MG63 (cell line): ENCODE data around the gene TBC1D1. TPM values are rescaled to one million over a fixed set of nuclear protein-coding genes. Genes with fewer than 3 reads are reported as not detected.
A peak's percentile ranks its signal among the peaks of the same experiment; 100 is the strongest.

Source experiments
- DNase-seq: peaks from one replicate; pipeline ENCODE4 v3.0.0-alpha.2; 2020
- H3K27me3 ChIP-seq: fragments of 250-450 bp; sonication (Bioruptor Pico); 2 replicates; pipeline ENCODE4 v1.5.1; 2020; ENCODE audit warnings: mild to moderate bottlenecking, moderate library complexity
- H3K36me3 ChIP-seq: fragments of 250-450 bp; sonication (Bioruptor Pico); 2 replicates; pipeline ENCODE4 v1.5.1; 2020; ENCODE audit warnings: mild to moderate bottlenecking, moderate library complexity
- H3K4me3 ChIP-seq: fragments of 250-450 bp; sonication (Bioruptor Pico); 2 replicates; pipeline ENCODE4 v1.5.1; 2020; ENCODE audit warnings: mild to moderate bottlenecking, moderate library complexity
- H3K9me3 ChIP-seq: fragments of 250-450 bp; sonication (Bioruptor Pico); 2 replicates; pipeline ENCODE4 v1.5.1; 2020; ENCODE audit warnings: mild to moderate bottlenecking, moderate library complexity
- total RNA-seq: library from RNA; depleted of rRNA; stranded (reverse); fragments of >200 nt; shearing (Covaris generic); gene quantifications from 2 replicates; pipeline ENCODE4 v1.2.3, GENCODE V29; 2014; ENCODE audit warnings: low replicate concordance

Gene TBC1D1
- total RNA-seq, 1 experiment from 2014 or later: 15.5 TPM

GRCh38 chr4:38173935-38174518 is 283.1 kb downstream of the TBC1D1 start:
- H3K36me3 ChIP-seq: no peaks in the 10 kb centered on the region
- H3K9me3 ChIP-seq: no peaks in the 10 kb centered on the region
- no peak for DNase-seq
- H3K4me3 ChIP-seq: no peak overlapping the region
- no peaks in the 10 kb centered on the region for H3K27me3 ChIP-seq

GRCh38 chr4:38174801-38175200 is 283.9 kb downstream of the TBC1D1 start:
- H3K9me3 ChIP-seq: no peaks in the 10 kb centered on the region
- H3K4me3 ChIP-seq: no peak overlapping the region
- H3K36me3 ChIP-seq: no peaks in the 10 kb centered on the region
- no peak for DNase-seq
- H3K27me3 ChIP-seq: no peaks in the 10 kb centered on the region

DNA sequence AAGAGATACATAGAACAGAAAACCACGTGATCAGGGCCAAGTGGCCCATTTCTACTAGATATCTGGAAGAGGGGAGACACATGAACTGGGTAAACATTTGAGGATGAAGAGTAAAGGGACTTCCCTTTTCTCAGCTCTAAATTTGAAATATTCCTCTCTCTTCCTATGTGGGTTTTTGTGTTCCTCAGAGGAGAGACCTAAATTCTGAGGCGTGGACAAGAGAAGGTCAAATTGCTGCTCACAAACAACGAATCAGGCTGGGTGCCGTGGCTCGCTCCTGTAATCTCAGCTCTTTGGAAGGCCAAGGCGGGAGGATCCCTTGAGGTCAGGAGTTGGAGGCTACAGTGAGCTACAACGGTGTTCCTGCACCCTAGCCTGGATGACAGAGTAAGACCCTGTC is 285.3 kb downstream of the TBC1D1 start:
- Histone ChIP-seq H3K9me3 (no peaks in the 10 kb centered on the region), H3K27me3 (no peaks in the 10 kb centered on the region), H3K4me3 (no peak overlapping the region), H3K36me3 (no peaks in the 10 kb centered on the region)
- no peak for DNase-seq

DNA sequence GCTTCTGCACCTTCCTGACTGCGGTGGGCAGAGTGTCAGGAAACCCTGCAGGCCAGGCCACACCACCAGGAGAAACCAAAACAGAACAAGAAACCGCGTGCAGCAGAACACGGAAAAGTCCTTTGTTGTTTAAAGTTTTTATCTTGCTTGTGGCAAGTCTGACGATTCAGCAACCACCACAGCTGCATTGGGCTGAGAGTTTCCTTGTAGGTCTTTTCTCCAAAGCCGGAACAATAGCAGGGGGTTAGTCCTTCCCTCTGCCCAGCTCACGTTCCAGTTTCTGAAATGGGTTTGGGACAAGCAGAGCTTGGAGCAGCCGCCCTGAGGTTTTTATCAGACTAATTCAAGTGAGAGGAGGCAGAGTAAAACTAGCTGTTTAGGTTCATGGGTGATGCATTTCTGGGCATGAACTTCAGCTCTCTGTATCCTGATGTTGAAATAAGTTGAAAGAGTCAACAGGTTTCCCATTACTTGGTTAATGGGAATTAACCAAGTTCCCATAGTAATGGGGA is 286.2 kb downstream of the TBC1D1 start:
- no peaks in the 10 kb centered on the region for H3K36me3 ChIP-seq
- DNase-seq: peak; percentile 7
- H3K27me3 ChIP-seq: no peaks in the 10 kb centered on the region
- H3K4me3 ChIP-seq: no peak overlapping the region
- H3K9me3 ChIP-seq: no peaks in the 10 kb centered on the region

GRCh38 chr4:38177641-38178391 is 286.9 kb downstream of the TBC1D1 start:
- H3K27me3 ChIP-seq: no peaks in the 10 kb centered on the region
- no peaks in the 10 kb centered on the region for H3K9me3 ChIP-seq
- no peak overlapping the region for H3K4me3 ChIP-seq
- DNase-seq: no peak
- H3K36me3 ChIP-seq: no peaks in the 10 kb centered on the region

GRCh38 chr4:38178392-38178995 is 287.6 kb downstream of the TBC1D1 start:
- H3K4me3 ChIP-seq: no peak overlapping the region
- no peak for DNase-seq
- H3K9me3 ChIP-seq: no peaks in the 10 kb centered on the region
- no peaks in the 10 kb centered on the region for H3K27me3 ChIP-seq
- no peaks in the 10 kb centered on the region for H3K36me3 ChIP-seq

GRCh38 chr4:38179690-38180377 is 288.9 kb downstream of the TBC1D1 start:
- H3K4me3 ChIP-seq: no peak overlapping the region
- no peaks in the 10 kb centered on the region for H3K36me3 ChIP-seq
- H3K9me3 ChIP-seq: no peaks in the 10 kb centered on the region
- DNase-seq: peak; percentile 38
- H3K27me3 ChIP-seq: no peaks in the 10 kb centered on the region

GRCh38 chr4:38180456-38180855 is 289.6 kb downstream of the TBC1D1 start:
- no peak for DNase-seq
- H3K4me3 ChIP-seq: no peak overlapping the region
- H3K36me3 ChIP-seq: no peaks in the 10 kb centered on the region
- H3K9me3 ChIP-seq: no peaks in the 10 kb centered on the region
- H3K27me3 ChIP-seq: no peaks in the 10 kb centered on the region

- Histone ChIP-seq H3K9me3 (no peaks in the 10 kb centered on the region), H3K36me3 (no peaks in the 10 kb centered on the region), H3K27me3 (no peaks in the 10 kb centered on the region), H3K4me3 (no peak overlapping the region)
- DNase-seq: no peak
Measured at GRCh38 chr4:38181286-38181685, 290.4 kb downstream of the TBC1D1 start.

- Histone ChIP-seq H3K36me3 (no peaks in the 10 kb centered on the region), H3K27me3 (no peaks in the 10 kb centered on the region), H3K4me3 (no peak overlapping the region), H3K9me3 (no peaks in the 10 kb centered on the region)
- DNase-seq: no peak
Measured at GRCh38 chr4:38182334-38182998, 291.6 kb downstream of the TBC1D1 start.

DNA sequence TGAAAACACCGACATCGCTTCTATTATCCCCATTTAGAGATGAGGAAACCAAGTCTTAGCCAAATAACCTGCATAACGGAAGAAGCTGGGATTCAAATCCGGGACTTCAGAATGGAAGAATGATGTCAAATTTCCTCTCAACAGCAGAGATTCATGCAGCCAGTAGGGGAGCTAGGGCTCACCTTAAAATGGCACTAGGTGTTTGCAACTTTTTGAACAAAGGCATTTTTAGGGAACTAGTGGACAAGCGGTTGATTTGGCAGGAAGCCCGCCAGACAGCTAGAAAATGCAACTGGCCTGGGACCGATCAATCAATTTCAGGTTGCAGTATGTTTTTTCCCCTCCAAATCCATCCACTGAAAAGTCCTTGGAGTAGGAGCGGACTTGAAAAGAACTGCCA is 293.5 kb downstream of the TBC1D1 start:
- DNase-seq: no peak
- no peaks in the 10 kb centered on the region for H3K9me3 ChIP-seq
- H3K36me3 ChIP-seq: no peaks in the 10 kb centered on the region
- no peaks in the 10 kb centered on the region for H3K27me3 ChIP-seq
- no peak overlapping the region for H3K4me3 ChIP-seq

- no peak overlapping the region for H3K4me3 ChIP-seq
- no peak for DNase-seq
Measured at GRCh38 chr4:38185406-38186144, 294.7 kb downstream of the TBC1D1 start.

DNA sequence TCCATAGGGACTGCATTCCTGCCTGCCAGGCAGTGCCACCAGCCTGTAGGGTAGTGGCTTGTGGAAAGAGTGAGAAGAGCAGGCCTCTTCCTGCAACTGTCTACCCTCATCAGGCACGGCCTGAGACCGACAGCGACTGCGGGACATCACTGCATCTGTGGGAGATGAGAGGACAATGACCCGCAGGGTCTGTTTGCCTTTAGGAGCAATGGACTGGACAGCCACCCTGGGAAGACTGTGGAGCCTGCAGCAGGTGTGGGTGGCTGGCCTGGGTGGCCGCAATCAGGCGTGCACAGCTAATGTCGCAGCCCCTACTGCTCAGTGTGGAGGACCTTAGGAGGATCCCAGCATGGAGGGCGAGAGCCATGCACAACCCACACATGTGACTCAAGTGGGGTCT is 297.3 kb downstream of the TBC1D1 start:
- Histone ChIP-seq H3K9me3 (no peaks in the 10 kb centered on the region), H3K4me3 (no peak overlapping the region), H3K27me3 (no peaks in the 10 kb centered on the region), H3K36me3 (no peaks in the 10 kb centered on the region)
- DNase-seq: no peak

More at GRCh38 chr4:38185406-38186144, 294.7 kb downstream of the TBC1D1 start:
- no peaks in the 10 kb centered on the region for H3K9me3 ChIP-seq
- no peaks in the 10 kb centered on the region for H3K27me3 ChIP-seq
- no peaks in the 10 kb centered on the region for H3K36me3 ChIP-seq

DNA sequence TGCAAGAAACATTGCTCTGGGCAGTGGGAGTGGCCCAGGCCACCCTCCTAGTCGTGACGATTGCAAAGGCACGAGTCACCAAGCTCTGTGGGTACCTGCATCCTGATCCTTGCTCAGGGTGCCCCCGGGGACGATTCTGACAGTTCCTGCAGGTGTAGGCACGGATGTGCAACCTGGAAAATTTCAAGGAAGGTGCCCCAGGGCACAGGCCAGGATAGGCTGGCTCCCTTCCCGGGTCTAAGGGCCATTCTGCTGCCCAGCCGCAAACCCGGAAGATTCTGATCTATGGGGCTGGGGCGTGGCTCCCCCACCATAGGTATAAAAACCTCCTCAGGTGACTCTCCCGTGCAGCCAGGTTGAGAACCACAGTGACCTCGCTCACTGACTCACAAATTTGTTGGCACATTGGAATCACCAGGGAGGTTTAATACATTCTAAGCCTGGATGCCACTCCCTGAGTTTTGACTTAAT is 297.8 kb downstream of the TBC1D1 start:
- no peaks in the 10 kb centered on the region for H3K9me3 ChIP-seq
- H3K27me3 ChIP-seq: no peaks in the 10 kb centered on the region
- H3K36me3 ChIP-seq: no peaks in the 10 kb centered on the region
- no peak overlapping the region for H3K4me3 ChIP-seq
- DNase-seq: peak; percentile 16
